Mesenteric fat pad (tissue), 1 donor: ENCODE data around the gene FAM161A. TPM values are rescaled to one million over a fixed set of nuclear protein-coding genes. Genes with fewer than 3 reads are reported as not detected.
"Not testable (repeated sequence)": the region's sequence is repeated elsewhere in the genome, so short reads cannot be mapped to it uniquely, and the experiment has no call there.

ENCODE experiments used
- DNase-seq: peaks from one replicate; pipeline ENCODE4 v3.0.0-alpha.2; 2020; ENCODE audit warnings: low spot score
- total RNA-seq: library from RNA; stranded (reverse); fragmentation: NEBNext Ultra II Directional; extraction: Animal tissue kit (Norgen Biotek cat#: 25700); gene quantifications from one replicate; pipeline ENCODE4 v1.2.1, GENCODE V29; 2021
- donor health status: DM: yes; HTN: yes; CAD: no.

The FAM161A gene
- total RNA-seq, 1 donor from 2014 or later = 1.00 TPM

DNA sequence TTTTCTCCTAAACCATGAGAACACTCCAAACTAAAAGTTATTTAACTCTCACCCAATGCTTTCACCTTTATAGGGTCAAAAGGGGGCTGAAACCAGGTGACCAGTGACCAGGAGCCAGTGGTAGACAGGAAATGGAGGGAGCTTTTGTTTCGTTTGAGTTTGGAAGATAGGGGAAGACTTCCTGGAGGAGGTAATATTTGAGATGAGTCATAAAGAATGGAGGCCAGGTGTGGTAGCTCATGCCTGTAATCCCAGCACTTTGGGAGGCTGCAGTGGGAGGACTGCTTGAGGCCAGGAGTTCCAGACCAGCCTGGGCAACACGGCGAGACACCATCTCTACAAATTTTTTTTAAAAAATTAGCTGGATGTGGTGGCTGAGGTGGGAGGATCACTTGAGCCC, 8.5 kb downstream of the FAM161A start:
- no peak for DNase-seq

DNA sequence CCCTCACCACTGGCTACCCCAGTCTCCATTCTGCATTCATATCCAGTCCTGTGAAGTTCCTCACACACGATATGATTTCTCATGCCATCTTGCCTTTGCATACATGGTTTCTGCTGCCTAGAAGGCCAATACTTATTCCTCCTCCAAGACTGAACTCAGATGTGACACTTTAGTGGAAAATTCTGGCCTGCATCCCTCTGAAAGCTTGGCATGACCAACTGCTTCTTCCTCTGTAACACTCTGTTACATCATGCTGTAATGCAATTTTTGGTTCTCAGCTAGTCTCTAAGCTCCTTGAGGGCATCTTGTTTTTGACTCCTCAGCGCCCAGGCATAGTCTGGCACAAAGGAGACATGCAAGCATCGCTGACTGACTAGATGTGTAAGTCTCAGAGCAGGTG, 12.6 kb downstream of the FAM161A start:
- DNase-seq = no peak

DNA sequence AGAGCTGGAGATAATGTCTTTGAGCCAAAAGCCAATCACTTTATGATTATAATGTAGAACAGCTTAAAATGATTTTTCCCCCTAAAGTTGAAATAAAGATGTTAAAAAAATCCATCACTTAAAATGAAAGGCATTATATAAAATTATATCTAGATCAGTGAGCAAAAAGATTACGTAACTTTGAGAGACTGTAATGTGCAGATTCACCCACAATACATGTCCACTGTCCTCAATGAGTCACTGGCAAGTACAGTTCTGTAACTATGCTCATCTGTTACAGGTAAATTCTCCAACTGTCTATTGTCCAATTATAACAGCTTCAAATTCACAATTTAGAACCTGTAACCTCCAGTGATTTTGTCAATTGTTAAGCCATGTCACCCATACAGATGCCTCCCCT, 19.0 kb downstream of the FAM161A start:
- DNase-seq = no peak

- no peak for DNase-seq
These were observed 19.9 kb downstream of the FAM161A start for GRCh38 chr2:61833971-61834370.

- no peak for DNase-seq
These were observed 21.5 kb downstream of the FAM161A start for GRCh38 chr2:61832183-61832841.

DNA sequence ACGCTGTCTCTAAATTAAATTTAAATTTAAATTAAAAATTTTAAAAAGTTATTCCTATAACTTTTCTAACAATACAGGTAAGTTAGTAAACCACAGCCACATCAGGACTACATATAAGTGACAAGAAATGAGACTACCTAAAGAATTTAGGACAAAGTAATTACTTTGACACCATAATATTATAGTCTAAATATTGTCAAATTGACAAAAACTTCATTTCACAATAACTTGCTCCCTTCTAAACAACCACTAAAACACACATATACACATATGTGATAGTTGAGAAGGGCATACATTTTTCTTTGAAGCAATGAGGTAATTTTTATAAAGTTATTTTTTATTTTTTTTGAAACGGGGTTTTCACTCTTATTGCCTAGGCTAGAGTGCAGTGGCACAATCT, 31.6 kb downstream of the FAM161A start:
- DNase-seq = no peak

DNA sequence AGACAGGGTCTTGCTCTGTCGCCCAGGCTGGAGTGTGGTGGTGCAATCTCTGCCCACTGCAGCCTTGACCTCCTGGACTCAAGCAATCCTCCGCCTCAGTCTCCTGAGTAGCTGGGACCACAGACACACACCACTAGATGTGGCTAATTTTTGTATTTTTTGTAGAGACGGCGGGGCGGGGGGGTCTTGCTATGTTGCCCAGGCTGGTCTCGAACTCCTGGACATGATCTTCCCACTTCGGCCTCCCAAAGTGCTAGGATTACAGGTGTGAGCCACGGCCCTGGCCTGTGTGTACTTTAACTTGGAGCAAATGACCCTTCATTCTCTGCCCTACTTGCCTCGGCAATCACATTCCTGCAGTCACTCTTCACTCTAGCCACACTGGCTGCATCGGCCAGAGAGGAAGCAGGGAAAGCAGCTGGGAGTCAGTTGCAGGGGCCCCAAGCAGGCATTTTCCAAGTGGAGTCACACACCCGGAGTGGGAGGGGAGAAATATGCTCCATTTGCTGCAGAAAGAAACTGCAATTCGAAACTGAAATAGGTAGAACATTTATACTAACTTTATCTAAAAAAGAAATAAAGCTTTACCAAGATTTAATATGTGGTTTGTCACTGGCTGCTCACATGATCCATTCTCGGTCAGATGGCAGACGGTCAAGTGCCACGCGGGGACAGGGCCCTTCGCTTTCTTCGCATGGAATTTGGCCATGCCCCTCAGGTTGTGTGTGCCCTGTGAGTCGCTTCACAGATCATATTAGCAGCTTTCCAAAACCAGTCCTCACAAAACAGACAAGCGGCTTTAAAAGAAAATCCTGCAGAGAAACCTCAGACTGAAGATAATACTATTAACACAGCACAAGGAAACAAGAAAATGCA, 37.1 kb downstream of the FAM161A start:
- DNase-seq = no peak

GRCh38 chr2:61814539-61815160, 39.2 kb downstream of the FAM161A start:
- no peak for DNase-seq

GRCh38 chr2:61813314-61813713, 40.5 kb downstream of the FAM161A start:
- not testable (repeated sequence) for DNase-seq

DNA sequence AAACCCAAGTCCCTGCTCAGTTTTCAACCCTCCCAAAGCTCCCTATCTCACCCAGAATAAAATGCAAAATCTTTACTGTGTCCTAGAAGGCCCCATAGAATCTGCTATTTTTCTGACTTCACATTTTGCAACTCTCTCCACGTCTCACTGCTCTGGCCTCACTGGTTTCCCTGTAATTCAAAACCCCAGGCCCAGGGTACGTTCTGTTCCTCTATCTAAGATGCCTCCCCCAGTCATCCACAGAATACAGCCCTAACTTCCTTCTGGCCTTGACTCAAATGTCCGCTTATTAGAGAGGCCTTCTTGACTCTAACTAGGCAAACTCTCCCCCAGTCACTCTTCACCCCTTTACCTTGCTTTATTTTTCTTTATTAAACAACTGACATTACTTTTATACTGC, 42.0 kb downstream of the FAM161A start:
- DNase-seq = no peak

GRCh38 chr2:61810203-61810602, 43.7 kb downstream of the FAM161A start:
- not testable (repeated sequence) for DNase-seq

DNA sequence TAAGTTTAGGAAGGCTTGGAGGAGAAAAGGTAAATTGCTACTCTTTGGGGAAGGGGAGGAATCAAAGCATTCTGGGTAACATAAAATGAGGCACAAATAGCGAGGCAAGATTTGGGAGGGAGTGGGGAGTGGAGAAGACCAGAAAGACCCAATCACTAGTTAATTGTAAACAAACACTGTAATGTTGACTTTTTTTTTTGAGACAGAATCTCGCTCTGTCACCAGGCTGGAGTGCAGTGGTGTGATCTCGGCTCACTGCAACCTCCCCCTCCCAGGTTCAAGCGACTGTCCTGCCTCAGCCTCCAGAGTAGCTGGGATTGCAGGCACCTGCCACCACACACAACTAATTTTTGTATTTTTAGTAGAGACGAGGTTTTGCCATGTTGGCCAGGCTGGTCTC, 45.2 kb downstream of the FAM161A start:
- not testable (repeated sequence) for DNase-seq

DNA sequence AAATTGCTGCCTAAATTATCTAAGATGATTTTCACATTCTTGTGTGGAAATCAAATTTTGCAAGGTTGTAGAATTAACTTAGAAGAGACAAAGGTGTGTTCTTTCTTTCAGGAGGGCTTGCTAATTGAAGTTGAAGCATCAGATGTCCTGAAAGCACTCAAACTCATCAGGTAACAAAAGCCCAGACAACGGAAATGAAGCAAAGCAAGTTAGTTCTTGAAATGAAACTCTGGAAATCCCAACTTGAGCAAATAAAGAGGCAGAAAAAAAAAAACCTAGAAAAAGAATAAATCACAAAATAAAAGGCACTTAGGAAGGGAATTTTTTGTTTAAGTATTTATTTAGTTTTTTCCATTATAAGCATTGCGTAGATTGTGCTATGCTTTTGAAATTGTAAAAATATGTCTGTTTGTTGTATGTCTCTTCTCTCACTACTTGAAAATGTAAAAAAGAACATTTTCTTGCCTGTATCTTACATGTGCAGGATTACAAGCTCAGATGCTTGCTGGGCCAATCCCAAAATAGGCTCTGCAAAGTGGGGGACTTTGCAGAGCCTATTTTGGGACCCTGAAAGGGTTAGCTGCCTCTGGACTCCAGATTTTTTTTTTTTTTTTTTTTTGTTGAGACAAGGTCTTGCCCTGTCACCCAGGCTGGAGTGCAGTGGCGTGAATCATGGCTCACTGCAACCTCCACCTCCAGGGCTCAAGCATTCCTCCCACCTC, 46.7 kb downstream of the FAM161A start:
- no peak for DNase-seq

GRCh38 chr2:61802548-61802947, 51.3 kb downstream of the FAM161A start:
- no peak for DNase-seq

DNA sequence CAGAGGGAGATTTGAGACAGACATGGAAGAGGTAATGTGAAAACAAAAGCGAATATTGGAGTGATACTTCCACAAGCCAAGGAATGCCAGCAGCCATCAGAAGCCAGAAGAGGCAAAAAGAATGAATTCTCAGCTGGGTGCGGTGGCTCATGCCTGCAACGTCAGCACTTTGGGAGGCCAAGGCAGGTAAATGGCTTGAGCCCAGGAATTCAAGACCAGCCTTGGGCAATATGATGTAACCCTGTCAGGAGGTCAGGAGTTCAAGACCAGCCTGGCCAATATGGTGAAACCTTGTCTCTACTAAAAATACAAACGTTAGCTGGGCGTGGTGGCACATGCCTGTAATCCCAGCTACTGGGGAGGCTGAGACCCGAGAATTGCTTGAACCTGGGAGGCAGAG, 54.8 kb downstream of the FAM161A start:
- no peak for DNase-seq

GRCh38 chr2:61797446-61797845, 56.4 kb downstream of the FAM161A start:
- not testable (repeated sequence) for DNase-seq

DNA sequence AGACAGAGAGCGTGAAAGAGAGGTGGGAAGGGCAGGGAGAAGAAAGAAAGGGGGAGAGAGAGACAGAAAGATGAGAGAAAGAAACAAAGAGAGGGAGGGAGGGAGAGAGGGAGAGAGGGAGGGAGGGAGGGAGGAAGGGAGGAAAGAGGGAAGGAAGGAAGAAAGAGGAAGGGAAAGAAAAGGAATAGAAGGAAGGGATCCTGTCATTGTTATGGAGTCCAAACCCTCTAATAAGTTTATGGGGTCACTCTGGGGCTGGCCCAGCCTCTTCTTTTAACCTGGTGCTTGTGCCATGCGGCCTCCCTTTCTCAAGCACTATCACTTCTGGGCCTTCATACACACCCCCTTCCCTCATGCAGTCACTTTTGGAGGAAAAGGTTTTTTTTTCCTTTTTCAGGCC, 58.5 kb downstream of the FAM161A start:
- no peak for DNase-seq

DNA sequence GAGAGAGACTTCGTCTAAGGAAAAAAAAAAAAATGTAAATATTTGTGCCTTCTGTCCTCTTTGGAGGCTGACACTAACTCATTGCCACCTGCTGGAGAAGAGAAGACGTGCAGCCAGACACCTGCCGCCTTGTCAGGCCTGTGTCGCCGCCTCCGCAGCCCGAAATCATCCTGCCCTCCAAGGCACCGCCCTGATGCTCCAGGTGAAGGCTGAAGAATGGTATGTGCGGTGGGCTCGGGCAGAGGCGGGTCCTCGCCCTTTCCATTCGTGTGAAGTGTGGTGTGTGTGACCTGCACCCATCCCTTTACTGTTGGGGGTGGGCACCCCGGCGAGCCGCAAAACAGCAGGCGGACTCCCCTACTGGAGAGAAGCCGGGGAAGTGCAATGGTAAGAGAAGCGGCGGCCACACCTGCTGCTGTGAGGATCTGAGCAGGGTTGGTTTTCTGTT, 60.4 kb downstream of the FAM161A start:
- no peak for DNase-seq

DNA sequence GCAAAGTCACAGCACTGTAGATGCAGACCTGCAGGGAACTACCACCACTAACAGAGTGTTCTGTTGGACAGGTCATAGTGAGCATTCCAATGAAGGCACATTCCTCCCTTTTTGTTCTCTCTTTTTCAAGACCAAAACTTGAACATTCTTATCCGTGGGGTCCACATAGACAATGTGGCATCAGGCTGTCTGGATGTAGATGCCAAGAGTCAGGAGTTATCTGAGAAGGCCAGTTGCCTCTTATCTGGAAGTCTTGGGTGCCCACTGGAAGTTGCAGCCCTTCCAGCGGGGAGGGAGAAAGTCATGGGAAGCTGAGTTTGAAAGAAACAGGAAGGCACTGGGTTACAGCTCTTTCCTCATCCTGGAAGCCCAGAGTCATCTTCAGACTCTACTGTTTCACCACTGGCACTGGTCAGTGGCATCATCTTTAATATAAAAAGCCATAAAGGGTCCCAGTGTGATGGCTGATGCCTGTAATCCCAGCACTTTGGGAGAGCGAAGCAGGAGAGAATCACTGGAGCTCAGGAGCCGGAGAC, 61.4 kb downstream of the FAM161A start:
- DNase-seq = no peak

DNA sequence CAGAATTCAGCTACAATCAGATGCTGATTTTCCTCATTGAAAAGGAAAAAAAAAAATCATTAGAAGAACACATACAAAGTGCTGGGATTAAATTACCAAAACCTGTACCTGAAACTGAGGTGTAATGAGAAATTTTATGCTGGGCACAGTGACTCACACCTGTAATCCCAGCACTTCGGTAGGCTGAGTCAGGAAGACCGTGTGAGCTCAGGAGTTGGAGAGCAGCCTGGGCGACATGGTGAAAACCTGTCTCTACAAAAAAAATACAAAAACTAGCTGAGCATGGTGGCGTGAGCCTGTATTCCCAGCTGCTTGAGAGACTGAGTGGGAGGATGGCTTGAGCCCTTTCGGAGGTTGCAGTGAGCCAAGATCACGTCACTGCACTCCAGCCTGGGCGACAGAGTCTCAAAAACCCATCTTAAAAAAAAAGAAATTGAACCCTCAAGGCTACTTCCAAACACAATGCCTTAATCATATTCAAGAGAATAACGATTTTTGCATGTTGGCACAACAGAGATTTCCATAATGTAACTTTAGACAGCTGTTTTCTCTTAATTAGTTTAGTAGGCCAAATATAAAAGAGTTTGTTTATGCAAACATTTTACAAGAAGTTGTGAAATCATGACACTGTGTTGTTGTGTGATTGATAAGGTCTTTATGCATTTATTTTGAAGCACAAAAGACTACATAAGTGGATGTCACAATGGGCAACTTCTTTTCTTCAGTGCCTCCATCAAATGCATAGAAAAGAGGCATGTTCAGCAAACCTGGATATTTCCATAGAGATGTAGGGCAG, 63.9 kb downstream of the FAM161A start:
- no peak for DNase-seq
